NCI-H128 (cell line): Measurements from ENCODE around the gene ZSWIM3.

Source experiments
- DNase-seq: peaks from one replicate; lab custom pipeline; 2025; ENCODE audit not compliant: unreplicated experiment; lab: John Stamatoyannopoulos, UW

ZSWIM3 gene

GRCh38 chr20:45909336-45909808 is 52.0 kb downstream of the ZSWIM3 start:
- DNase-seq, result no peak

GRCh38 chr20:45909817-45910669 is 52.6 kb downstream of the ZSWIM3 start:
- DNase-seq, result no peak

GRCh38 chr20:45910670-45911485 is 53.5 kb downstream of the ZSWIM3 start:
- no peak for DNase-seq

GRCh38 chr20:45911486-45912343 is 54.3 kb downstream of the ZSWIM3 start, which contains the start of gene PLTP:
Gene PLTP, minus strand, starts transcription at chr20:45912155. Its CDS starts 703 bp downstream, at chr20:45911452.
- no peak for DNase-seq

- no peak for DNase-seq
These were observed 54.9 kb downstream of the ZSWIM3 start for GRCh38 chr20:45912344-45912682.

- DNase-seq, result no peak
These were observed 55.7 kb downstream of the ZSWIM3 start for GRCh38 chr20:45913116-45913515.

GRCh38 chr20:45917790-45918141 is 60.4 kb downstream of the ZSWIM3 start:
- no peak for DNase-seq

- no peak for DNase-seq
These were observed 60.8 kb downstream of the ZSWIM3 start for GRCh38 chr20:45918182-45918737.

- no peak for DNase-seq
These were observed 61.5 kb downstream of the ZSWIM3 start for GRCh38 chr20:45918779-45919537.

GRCh38 chr20:45919542-45920399 is 62.4 kb downstream of the ZSWIM3 start:
- no peak for DNase-seq

- no peak for DNase-seq
These were observed 63.3 kb downstream of the ZSWIM3 start for GRCh38 chr20:45920462-45921336.

- DNase-seq, result no peak
These were observed 64.1 kb downstream of the ZSWIM3 start for GRCh38 chr20:45921337-45922189.

GRCh38 chr20:45924391-45925261 is 67.2 kb downstream of the ZSWIM3 start:
- no peak for DNase-seq

- no peak for DNase-seq
These were observed 68.5 kb downstream of the ZSWIM3 start for GRCh38 chr20:45925821-45926506.

- no peak for DNase-seq
These were observed 69.3 kb downstream of the ZSWIM3 start for GRCh38 chr20:45926731-45927070.
